Stimulated activated CD4-positive, alpha-beta T cell treated with anti-CD3 and anti-CD28 coated beads, Interleukin-2, amount 100 ng/mL, for 4 hours (primary cell): ENCODE measurements around the gene PDP2.

Experiments
- DNase-seq: peaks from one replicate; pipeline ENCODE4 v3.0.0-alpha.2; 2020; ENCODE audit warnings: low read depth

PDP2 gene

DNA sequence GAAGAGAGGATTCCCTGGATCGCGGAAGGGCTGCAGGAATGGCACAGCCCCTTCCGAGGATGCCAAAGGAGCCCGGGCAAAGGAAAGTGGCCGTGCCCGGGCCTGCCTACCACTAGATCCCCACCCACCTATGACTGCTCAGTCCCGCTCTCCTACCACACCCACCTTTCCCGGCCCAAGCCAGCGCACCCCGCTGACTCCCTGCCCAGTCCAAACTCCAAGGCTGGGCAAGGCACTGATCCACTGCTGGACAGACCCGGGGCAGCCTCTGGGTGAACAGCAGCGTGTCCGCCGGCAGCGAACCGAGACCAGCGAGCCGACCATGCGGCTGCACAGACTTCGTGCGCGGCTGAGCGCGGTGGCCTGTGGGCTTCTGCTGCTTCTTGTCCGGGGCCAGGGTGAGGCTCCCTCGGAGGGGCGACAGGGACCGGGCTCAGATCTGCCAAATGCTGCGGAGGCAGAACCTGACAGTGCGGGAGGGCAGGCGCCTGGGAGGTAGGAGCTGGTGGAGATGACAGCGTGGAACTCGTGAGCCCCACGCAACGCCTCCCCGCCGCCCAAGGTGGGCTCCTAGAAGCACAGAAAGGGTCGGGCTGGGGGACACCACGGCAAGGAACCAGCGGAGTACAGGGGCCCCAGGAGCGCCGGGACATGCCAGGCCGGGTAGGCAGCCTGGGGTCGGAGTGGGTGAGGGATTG is 55.1 kb downstream of the PDP2 start, which contains the start of gene CES2:
Gene CES2, plus strand, starts transcription at position 203 of the 698 bp plus-strand sequence. Its CDS starts 120 bp downstream, at position 323.
- DNase-seq, result no peak

DNA sequence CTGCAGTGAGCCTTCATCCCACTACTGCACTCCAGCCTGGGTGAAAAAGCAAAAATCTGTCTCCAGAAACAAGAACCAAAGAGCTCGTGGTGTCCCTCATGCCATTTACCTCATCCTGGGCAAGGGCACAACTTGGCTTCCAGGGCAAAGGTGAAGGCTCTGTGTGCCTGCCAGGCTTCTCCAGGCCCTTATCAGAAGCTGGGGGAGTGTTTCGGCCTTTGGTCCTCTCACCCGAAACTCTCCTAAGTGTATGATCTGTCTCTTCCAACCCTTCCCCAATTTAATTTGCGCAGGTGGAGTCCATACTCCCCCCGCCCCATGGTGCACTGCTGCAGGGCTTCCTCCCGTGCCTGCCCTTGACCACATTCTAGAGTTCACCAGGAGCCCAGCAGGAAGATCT is 56.1 kb downstream of the PDP2 start:
- DNase-seq, result no peak

DNA sequence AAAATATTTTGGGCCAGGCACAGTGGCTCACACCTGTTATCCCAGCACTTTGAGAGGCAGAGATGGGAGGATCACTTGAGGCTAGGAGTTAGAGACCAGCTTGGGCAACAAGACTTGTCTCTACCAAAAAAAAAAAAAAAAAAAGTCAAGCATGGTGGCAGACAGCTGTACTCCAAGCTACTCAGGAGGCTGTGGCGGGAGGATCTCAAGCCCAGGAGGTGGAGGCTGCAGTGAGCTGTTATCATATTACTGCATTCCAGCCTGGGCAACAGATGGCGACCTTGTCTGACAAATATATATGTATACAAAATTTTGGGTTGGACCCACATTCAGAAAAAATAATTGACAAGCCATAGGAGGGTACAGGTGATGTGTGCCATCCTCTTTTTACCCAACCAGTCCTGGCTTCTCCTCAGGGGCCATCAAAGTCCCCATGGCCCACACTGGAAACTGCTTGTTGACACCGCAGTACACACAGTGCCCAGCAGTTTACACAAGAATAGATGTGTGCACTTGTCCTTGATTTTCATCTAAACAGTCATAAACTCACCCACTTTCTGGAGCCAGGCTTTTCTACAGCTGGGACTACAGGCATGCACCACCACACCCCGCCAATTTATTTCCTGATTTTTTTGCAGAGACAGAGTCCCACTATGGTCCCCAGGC is 56.7 kb downstream of the PDP2 start:
- DNase-seq, result no peak

DNA sequence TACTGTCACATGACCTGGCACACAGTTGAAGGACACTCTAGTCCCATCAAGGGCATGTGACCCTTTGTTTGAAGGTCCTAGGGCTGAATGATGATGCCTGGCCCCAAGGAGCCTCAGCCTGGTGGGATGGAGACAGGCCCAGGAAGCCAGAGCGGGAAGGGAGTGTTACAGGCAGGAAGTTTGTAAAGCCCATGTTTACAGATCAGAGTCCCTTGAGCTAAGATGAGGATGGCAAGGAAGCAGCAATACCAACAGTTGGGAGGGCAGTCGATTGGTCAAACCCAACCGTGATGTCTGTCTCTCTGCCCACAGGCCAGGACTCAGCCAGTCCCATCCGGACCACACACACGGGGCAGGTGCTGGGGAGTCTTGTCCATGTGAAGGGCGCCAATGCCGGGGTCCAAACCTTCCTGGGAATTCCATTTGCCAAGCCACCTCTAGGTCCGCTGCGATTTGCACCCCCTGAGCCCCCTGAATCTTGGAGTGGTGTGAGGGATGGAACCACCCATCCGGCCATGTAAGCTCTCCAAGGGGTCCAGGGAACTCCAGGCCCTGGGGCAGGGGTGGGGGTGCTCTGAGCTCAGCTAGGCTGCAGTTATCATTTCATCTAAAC is 57.5 kb downstream of the PDP2 start:
- DNase-seq, result no peak

DNA sequence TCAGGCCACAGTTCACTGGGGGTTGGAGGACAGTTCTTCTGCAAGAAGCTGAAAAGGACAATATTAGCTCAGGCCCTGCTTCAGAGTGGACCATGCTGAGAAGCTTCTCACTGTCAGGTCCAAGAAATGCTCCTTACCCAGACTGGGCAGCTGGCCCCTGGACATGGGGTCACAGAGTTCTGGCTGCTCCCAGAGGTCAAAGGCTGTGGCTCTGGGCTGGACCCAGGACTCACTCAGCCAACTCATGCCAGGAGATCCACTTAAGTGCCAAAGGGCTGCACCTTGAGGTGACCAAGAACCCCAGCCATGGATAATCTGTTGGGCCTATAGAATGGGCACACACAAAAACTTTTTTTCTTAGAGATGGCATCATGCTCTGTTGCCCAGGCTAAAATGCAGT is 59.1 kb downstream of the PDP2 start:
- DNase-seq, result no peak

DNA sequence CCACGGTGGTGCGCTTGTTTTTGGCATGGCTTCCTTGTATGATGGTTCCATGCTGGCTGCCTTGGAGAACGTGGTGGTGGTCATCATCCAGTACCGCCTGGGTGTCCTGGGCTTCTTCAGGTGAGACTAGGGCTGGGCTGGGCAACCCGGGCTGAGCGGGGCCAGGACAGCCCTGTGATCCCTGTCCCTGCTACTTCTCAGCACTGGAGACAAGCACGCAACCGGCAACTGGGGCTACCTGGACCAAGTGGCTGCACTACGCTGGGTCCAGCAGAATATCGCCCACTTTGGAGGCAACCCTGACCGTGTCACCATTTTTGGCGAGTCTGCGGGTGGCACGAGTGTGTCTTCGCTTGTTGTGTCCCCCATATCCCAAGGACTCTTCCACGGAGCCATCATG is 59.9 kb downstream of the PDP2 start:
- no peak for DNase-seq
